GM19324 (cell line): ENCODE measurements around the gene MFRP.

Experiments used
- ATAC-seq: cut with Tn5 transposase; IDR thresholded peaks from one replicate; pipeline ENCODE4 v1.9.1; 2021; ENCODE audit warnings: mild to moderate bottlenecking, moderate library complexity; ENCODE audit not compliant: unreplicated experiment, low FRiP score

Gene MFRP

DNA sequence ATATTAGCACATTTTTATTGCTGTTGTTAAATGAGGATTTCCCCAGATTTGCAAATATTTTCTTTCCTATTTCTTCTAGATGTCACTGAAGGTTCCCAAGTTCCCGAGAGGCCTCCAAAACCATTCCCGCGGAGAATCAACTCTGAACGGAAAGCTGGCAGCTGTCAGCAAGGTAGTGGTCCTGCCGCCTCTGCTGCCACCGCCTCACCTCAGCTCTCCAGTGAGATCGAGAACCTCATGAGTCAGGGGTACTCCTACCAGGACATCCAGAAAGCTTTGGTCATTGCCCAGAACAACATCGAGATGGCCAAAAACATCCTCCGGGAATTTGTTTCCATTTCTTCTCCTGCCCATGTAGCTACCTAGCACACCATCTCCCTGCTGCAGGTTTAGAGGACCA, 47.1 kb downstream of the MFRP start:
- ATAC-seq: no peak

DNA sequence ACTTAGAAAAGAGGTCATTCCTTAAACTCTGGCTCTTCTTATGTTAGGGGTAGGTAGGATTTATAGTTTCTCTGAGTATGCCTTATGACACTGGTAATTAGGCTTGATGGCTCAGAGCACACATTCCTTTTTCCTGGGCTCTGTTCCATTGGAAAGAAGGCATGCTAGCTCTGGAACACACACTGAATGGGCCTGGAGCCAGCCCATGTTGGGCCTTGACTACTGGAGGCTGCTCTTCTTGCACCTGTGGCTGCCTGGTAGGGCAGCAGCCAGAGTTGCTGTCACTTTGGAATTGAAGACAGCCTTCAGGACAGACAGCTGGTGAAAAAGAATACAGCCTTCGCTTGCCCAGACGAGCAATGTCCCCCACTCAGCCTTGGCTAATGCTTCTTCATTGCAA, 47.8 kb downstream of the MFRP start:
- ATAC-seq: no peak

DNA sequence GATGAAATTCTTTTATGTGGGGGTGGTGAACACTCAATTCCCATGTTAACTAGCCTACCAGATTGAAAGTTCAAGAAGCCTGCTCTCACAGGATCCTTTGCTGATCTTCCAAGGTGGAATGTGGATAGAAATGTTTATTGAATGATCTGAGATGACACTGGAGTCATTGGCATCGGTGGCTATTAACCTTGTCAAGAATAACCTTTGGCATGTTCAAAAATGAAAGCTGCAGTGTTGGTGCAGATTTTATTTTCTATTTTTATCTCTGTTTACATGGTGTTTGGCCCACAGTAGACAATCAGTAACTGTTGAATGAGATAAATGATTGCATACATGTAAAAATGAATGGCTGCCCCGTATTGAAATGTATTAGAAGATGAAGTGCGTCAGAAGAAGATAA, 48.6 kb downstream of the MFRP start:
- ATAC-seq: no peak

DNA sequence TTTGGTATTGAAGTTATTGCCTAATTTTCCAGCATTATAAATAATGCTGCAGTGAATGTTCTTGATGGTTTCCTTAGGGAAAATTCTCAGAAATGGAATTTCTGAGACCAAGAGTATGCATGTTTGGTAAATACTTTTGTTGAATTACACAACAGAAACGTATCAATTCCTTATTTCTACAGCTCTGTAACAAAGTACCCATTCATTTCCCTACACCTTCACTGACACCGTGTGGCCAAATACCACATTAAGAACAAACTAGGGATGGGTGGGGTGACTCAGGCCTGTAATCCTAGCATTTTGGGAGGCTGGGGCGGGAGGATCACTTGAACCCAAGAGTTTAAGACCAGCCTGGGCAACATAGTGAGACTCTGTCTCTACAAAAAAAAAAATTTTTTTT, 51.3 kb downstream of the MFRP start:
- ATAC-seq: no peak

DNA sequence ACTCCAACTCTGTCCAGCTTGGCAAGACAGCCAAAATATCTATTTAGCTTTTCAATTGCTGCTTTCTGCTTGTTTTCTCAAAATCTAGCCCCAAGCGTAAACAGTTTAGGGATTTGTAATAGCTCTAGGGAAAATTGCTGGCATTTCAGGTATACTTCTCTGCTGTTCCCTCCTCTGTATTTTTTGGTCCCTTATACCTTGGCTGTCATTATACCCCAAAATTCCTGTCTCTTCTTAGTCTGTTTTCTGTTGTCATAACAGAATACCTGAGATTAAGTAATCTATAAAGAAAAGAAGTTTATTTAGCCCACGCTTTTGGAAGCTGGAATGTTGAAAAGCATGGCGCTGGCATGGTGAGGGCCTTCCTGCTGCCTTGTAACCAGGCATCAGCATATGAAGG, 53.0 kb downstream of the MFRP start:
- no peak for ATAC-seq

DNA sequence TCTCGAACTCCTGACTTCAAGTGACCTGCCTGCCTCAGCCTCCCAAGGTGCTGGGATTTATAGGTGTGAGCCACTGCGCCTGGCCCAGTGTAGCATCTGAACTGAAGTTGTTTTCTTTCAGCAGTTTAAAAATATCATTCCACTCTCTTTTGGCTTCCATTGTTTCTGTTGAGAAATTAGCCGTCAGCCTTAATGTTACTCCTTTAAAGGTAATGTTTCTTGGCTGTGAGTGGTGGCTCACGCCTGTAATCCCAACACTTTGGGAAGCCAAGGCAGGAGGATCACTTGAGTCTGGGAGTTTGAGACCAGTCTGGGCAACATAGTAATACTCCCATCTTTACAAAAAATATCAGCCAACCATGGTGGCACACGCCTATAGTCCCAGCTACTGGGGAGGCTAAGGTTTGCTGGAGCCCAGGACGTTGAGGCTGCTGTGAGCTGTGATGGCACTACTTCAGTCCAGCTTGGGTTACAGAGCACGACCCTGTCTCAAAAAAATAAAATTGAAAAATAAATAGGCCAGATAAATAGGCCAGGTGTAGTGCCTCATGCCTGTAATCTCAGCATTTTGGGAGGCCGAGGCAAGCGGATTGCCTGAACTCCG, 55.5 kb downstream of the MFRP start:
- no peak for ATAC-seq
